CMK (cell line): Measurements from ENCODE around the gene TTLL5.
"Not testable (repeated sequence)": the region's sequence is repeated elsewhere in the genome, so short reads cannot be mapped to it uniquely, and the experiment has no call there.

Experiments used
- DNase-seq: peaks from one replicate; pipeline ENCODE4 v3.0.0-alpha.2; 2010; ENCODE audit warnings: low read depth

The TTLL5 gene

DNA sequence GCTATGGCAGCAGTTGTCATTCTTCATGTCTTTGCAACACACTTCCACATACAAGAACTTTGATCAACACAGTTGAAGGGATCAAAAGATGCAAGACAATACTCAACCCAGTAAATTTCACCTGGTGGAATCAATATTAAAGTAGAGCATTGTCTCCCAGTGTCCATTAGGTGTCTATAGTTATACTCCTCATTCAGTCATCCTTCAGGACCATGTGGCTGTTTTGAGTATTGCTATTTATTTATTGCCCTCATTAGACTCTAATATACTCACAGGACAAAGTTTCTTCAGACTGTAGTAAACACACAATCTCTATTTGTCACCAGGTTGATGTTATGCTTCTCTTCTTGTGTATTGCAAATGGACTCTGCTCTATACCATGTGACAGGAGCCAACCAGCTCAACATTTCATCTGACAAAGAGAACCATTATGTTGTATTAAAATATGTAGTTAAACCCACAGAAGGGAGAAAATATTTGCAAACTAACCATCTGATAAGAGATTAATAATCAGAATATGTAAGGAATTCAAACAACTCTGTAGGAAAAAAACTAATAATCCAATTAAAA, 174.2 kb downstream of the TTLL5 start:
- DNase-seq = no peak

GRCh38 chr14:75835737-75836136, 174.7 kb downstream of the TTLL5 start:
- no peak for DNase-seq

DNA sequence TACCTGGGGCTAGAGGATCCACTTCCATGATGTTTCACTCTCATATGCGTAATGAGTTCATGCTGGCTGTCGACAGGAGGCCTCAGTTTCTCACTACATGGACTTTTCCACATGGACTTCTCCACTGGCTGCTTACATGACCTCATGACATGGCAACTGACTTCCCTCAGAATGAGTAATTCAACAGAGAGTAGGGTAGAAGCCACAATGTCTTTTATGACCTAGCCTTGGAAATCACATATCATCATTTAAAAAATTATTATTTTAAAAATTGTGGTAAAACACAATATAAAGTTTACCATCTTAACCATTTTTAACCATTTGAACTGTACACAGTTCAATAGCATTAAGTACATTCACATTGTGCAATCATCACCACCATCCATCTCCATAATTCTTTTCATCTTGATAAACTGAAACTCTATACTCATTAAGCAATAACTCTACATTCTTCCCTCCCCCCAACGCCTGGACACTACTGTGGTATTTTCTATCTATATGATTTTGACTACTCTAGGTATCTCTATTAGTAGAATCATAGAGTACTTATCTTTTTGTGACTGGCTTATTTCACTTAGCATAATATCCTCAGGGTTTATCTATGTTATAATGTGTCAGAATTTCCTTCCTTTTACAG, 176.2 kb downstream of the TTLL5 start:
- DNase-seq = no peak

DNA sequence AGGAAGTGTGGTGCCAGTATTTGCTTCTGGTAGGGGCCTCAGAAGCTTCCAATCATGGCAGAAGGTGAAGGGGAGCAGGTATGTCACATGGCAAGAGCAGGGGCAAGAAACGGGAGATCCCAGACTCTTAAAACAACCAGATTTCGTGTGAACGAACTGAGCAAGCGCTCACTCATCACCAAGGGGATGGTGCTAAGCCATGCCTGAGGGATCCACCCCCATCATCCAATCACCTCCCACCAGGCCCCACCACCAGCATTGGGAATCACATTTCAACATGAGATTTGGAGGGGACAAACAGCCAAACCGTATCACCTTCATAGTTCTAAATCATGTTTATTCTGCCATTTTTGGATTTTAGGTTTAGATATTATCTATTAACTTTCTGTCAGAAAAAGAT, 179.9 kb downstream of the TTLL5 start:
- no peak for DNase-seq

DNA sequence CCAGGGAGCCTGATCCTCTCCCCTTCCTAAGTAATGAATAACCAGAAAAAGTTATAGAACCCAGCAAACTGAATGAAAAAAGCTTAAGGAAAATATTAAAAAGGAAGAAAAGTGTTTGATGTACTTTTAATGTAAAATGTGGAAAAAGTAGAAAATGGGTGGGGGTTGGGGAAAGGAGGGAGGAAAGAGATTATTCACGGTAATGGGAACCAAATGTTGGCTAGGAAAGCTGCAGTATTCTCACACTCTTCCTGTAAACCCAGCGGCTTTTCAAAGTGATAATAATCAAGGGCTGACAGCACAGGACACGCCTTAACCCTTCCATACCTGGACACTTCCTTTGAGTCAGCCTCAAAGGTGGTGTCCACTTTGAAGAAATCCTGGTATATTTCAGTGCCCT, 181.5 kb downstream of the TTLL5 start:
- no peak for DNase-seq

DNA sequence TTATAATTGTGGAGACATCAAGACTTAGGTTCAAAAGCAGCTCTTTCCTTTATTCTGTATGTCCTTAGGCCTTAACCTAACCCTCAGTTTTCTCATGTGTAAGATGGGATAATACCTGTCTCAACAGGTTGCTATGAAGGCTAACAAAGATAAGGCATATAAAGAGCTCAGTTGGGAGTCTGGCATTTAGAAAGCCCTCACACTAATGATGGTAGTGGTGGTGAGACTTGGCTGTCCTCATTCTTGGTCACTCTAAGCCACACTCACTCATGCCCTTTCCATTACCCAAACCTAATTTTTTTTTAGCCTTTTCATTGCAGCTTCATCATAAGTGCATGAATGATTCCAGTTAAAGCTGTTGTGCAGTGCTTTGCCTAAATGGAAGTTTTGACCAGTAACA, 183.4 kb downstream of the TTLL5 start:
- DNase-seq = no peak

- DNase-seq = no peak
These were observed 184.2 kb downstream of the TTLL5 start for GRCh38 chr14:75845136-75845804.

GRCh38 chr14:75846694-75847093, 185.6 kb downstream of the TTLL5 start:
- not testable (repeated sequence) for DNase-seq

- no peak for DNase-seq
These were observed 186.5 kb downstream of the TTLL5 start for GRCh38 chr14:75847584-75847983.

DNA sequence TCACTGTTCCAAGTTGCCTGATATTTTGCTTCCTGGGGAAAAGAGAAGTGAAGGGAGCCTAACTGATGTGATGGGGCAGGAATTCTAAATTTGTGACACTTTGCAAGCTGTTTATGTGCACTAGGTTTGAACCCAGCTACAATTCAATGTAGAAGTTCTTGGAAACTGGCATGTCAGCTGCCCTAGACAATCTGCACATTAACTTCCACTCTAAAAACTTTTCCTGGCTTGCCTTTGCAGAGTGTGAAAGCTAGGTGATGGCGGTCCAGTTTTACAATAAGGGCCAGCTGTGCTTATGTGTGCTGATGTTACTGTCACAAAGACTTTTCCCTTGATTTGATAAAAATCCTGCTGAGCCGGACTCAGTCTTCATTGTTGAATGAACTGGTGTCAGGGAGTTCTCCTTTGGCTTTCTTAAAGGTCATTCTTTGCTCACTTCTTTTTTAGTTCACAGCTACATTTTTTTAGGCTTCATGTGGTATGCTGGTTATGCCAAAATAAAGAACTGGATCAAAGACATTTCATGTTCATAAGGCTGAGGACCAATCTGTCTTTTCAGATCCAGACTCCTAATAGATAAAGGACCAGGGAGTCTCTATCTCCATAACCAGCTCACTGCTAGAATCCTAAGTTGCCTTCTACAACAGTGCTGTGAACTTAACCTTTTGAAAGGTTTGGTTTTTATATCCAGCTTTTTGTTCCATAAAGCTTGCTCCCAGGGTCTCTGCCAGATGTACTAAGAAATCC, 187.3 kb downstream of the TTLL5 start:
- DNase-seq = no peak

GRCh38 chr14:75849300-75849895, 188.4 kb downstream of the TTLL5 start:
- no peak for DNase-seq

DNA sequence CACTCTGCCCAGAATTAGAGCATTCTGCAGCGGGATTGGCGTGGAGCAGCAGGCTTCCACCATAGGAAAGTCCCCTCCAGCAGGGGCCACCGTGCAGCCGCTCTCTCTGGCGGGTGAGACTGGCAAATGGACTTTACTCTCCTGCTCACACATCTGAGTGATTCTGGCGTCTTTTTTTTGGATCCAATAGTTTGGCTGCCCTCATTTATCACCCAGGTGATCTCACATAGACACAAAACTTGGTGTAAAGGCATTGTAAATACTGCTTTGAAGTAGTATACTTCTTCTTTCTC, 190.5 kb downstream of the TTLL5 start:
- no peak for DNase-seq

DNA sequence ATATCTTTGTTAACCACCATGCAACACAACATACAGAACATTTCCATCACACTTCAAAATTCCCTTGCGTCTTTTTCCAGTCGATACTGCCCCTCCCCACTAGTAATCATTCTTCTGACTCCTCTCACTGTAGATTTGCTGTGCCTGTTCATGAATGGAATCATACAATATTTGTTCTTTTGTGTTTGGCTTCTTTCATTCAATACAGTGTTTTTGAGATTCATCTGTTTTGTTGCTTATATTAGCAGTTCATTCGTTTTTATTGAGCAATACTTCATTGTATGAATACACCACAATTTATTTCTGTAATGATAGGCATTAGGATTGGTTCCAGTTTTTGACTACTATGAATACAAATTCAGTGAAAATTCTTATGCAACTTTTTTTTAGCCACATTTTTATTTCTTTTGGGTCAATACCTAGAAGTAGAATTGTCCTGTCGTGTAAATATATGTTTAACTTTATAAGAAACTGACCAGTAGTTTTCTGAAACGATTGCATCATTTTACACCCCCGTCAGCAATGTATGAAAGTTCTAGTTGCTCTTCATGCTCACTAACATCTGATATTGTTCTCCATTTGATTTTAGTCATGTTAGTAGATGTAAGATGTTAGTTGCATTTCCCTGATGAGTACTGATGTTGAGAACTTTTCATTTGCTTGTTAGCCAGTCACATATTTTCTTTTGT, 193.2 kb downstream of the TTLL5 start:
- no peak for DNase-seq

DNA sequence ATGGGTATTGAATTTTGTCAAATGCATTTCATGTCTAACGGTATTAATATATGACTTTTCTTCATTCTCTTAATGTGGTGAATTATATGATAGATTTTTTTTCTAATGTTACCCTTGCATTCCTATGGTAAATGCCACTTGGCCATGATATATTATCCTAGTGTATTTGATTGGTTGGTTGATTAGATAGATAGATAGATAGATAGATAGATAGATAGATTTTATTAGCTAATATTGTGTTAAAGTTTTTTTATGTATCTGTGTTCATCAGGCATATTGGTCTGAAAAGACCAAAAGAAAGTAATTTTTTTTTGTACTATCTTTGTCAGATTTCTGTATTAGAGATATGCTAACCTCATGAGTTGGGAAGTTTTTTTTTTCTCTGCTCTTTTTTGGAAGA, 196.2 kb downstream of the TTLL5 start:
- DNase-seq = no peak

- no peak for DNase-seq
These were observed 197.3 kb downstream of the TTLL5 start for GRCh38 chr14:75858362-75858761.

DNA sequence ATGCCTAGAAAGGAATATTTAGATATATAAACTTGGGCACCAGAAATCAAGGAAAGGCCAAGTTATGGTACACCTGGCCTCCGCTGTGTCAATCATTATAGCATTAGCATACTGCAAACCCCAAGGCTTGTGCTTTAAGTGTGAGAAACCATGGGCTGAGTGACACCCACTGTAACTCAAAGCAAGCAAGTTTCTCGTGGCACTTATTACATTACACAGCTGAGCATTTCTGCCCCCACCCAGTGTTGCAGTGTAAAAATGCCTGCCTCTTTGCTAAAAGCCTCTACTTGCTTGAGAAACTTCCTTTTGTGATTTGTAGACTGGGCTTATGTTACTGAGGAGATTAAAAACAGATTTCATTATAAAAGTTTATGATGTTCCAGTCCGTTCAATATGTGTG, 198.7 kb downstream of the TTLL5 start:
- no peak for DNase-seq

DNA sequence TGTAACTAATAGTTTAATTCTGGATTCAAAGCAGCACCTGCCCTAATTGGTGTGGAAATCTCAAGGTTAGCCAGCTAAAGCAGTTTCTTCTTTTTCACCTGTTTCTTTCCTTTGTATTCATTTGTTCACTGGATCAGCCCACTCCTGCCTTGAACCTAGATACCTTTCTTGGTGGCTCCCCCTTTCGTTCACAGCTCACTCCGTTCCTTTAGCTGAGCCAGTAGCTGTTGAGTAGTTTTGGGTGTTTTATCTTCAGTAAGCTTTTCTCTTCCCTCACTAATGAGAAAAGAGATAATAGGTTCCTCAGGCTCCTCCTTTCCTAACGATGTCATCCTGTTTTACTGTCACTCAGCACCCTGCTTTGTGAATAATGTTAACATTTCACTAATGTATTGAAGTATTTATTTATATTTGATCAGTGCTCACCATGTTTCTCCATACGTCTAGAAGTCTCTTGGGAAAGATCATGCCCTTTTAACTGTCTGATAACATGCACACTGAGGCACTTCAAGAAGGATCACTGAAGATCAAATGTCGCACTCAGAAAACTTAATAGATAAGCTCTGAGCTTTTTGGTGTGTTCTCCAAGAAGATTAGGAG, 199.6 kb downstream of the TTLL5 start:
- DNase-seq = no peak

- no peak for DNase-seq
These were observed 200.1 kb downstream of the TTLL5 start for GRCh38 chr14:75861161-75861621.

DNA sequence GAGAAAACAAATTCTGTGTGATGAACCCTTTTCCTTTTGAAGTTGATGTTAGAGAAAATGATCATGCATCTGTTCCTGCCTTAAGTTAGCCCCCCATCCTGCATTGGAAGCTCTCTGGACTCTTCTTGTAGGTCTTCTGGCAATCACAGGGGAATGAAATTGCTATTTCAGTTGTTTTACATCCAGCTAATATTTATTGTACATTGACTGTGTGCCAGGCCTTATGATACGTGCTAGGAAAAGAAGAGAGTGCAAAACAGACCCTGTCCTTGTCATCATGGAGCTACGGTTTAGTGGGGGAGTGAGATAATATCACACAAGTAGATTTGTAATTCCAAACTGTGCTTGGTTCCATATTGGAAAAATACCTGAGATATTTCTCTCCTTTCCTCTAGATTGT, 202.2 kb downstream of the TTLL5 start:
- no peak for DNase-seq

DNA sequence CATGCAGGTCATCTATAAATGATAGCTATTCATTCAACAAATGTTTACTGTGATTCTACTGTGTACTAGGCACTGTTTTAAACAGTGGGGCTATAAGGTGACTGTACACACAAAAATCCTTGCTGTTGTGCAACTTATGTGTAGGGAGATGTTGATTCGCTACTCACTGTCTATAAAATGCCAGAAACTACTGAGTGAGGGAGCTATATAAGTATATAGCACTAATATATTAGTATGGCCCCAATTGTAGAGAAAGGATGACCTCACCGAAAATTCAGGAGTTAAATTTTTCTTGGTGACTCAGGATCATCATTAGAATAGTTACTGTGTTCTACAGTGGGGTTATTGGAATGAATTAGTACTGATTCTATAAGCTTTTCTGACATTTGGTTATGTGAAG, 203.3 kb downstream of the TTLL5 start:
- no peak for DNase-seq

- DNase-seq = no peak
These were observed 204.5 kb downstream of the TTLL5 start for GRCh38 chr14:75865531-75865930.

- DNase-seq = no peak
These were observed 205.9 kb downstream of the TTLL5 start for GRCh38 chr14:75866970-75867369.
